HG02938 (cell line): ENCODE measurements around the gene ARHGAP33.
A peak's percentile ranks its signal among the peaks of the same experiment; 100 is the strongest.
"Not testable (repeated sequence)": the region's sequence is repeated elsewhere in the genome, so short reads cannot be mapped to it uniquely, and the experiment has no call there.

Source experiments
- ATAC-seq: cut with Tn5 transposase; IDR thresholded peaks from one replicate; pipeline ENCODE4 v1.9.1; 2021; ENCODE audit warnings: mild to moderate bottlenecking, moderate library complexity; ENCODE audit not compliant: unreplicated experiment

ARHGAP33 gene

DNA sequence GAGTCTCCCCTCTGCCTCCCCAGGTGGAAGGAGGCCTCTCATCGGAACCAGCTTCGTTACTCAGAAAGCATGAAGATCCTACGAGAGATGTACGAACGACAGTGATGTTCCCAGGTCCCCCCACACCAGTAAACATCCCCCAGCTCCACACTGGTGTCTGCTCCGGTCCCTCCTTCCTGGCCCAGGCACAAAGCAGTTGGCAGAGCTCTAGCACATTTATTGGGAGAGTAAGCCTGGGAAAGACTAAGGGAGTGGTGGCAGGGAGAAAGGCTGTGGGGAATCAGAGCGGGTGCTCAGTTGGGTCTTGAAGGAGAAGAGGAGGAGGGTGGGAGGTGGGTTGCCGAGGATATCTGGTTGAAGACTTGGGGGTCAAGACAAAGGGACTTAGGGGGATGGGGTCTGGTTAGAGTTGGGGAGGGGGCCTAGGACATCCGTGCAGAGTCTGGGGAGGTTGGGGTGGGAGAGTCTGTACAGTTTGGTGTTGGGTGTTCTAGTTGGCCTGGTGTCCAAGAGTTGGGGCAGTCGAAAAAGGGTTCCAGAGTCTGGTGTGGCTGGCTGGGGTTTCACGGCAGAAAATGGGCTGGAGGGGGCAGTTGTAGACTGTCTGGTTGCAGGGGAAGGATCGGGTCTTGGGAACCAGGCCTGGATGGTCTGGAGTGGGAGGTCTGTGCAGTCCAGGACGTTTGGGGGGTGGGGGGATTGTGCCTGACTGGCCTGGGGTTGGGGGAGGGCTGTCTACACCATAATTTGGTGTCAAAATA, 20.8 kb upstream of the ARHGAP33 start:
- no peak for ATAC-seq

DNA sequence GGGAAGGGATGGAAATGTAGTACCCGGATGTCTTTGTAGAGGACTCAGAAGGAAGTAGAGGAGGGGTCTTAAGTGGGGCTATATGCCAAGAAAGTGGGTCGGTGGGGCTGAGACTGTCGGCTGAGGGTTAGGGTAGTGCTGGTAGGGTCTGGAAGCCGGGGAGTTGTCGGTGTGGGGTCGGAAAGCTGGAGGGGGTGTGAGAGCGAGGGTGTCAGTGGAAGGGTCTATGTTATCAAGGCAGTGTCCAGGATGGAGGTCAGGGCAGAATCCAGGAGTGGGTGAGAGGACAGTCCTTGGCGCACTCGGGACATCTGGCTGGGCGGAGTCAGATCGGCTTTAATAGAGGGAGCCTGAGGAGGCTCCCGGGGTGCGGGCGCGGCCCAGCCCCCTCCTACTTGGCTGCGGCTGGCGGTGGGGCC, 20.2 kb upstream of the ARHGAP33 start:
- ATAC-seq, result no peak

DNA sequence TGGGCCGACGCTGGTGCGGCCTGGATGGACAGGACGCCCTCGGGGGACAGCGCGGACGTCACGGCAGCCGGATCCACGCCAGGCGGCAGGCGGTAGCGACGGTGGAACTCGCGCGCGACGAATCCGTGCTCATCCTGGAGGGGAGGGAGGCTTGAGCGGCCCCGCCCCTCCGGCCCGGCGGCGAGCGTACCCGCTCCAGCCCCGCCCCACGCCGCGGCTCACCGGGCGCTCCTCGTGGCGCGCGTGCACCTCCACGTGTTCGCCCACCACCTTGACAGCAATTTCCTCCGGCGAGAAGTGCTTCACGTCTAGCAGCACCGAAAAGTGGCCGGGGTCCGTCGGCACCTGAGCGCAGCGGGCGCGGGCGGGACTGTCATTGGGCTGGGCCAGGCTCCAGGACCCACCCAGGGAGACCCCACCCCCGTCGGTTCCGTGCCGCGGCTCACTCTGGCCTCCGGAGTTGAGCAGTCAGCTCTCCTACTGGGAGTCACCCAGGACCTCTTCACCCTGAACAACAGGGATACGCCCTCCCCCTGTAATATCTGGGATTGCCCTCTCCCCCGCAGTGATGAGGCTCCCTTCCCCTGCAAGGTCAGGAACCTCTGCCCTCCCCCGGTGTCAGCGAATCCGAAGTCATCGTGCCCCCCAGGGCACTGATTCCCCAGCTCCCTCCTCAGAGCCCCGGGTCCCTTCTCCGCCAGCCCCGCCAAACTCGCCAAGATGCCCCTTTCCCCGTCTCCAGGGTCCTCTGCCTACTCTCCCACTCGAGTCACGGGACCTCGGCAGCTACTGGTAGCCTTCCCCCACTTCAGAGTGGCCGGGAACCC, 19.6 kb upstream of the ARHGAP33 start:
- no peak for ATAC-seq

DNA sequence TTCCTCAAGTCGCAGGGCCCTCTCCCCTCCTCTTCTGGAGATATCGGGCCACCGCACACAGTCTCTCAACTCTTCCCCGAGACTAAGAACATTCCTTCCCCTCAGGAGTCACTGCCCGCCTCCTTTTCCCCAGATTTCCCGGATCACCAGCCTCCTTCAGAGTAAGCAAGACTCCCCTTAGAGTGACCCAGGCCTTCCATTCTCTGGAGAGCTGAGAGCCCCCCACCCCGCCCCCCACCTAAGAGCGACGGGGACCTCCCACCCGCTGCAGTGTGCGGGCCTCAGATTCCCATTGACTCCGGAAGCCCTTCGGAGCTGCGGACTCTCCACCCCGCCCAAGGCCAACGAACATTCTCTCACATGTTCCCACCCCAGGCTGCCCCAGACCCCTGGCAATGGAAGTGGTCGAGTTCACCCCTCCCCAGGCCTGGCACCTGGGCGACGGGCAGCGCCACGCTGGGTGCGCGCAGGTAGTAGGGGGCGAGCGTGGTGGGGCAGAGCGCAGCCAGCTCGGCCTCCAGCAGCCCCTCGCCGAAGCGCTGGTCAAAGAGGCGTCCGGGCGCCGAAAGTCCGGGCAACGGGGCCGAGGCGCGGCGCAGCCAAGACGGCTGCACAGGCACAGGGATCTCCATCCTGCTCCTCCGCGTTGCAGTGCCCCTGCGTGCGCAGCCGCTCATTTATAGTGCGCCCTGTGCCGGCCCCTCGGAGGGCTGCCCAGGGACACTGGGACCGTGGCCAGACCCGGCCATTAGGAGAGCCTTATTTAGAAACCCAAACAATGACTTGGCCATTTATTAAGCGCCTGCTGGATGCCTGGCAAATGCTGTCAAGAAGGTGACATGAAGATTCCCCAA, 18.8 kb upstream of the ARHGAP33 start, which contains the start of gene HSPB6:
TSS of gene HSPB6 (minus strand) at position 653 of the 854 bp plus-strand sequence. CDS start at position 632, 21 bp downstream.
- no peak for ATAC-seq

DNA sequence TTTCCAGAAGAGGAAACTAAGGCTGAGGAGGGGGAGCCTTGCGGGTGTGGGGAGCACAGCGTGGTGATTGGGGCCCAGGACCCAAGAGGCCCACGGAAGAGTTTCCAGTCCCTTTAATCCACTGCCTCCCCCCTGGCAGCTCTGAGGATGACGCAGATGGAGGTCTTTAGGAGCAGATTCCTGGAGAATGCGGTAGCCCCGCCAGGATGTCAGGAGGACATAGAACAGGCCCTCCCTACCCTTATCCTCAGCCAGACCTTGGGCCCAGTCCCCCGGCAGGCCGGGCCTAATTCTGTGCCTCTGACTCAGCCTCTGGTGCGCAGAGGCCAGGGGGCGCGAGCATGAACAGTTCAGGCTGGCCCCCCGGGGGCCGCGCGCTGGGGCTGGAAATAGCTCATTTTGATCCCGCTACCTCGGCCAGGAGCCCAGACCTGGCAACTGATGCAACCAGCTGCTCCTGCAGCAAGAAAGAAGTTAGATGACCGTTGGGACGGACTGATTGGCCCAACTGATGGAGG, 18.1 kb upstream of the ARHGAP33 start:
- no peak for ATAC-seq

DNA sequence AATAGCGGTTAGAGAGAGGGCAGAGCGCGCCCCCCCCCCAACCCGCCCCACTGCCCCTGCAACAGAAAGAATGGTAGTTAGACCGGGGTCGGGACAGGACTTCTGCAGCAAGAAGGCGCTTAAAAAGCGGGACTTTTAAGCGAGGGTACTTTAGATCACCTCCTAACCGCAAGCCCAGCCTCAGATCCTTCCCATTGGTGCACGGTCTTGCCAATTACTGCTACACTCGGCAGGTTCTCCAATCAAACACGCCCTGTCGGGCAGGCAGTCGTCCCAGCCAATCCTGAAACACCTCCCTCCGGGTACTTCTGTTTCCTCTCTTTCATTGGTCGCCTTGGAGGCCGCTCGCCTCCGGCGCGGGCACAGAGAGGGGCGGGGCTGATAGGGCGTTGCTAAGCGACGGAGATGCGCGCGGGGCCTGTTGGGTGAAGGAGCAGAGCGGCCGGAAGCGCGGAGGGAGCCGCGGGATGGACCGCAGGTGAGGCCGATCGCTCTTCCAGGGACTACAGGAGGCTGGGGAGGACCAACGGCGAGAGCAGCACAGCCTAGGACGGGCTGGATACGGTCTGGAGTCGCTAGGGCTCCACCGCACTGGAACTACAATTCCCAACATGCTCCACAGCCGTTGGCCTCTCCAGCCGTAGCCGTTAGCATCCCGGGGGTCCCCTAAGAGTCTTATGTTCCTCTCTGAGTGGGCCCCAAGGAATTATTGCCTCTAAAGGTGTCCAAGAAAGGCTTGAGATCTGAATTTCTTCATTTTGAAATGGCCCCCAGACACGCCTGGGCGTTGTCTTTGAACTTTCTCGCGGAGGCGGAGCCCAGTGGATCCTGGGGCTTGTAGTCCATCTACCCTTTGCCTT, 17.4 kb upstream of the ARHGAP33 start, which contains the start of gene PROSER3:
TSS of gene PROSER3 (plus strand) at position 428 of the 860 bp plus-strand sequence. CDS start at position 468, 40 bp downstream.
- peak; percentile 93 for ATAC-seq

DNA sequence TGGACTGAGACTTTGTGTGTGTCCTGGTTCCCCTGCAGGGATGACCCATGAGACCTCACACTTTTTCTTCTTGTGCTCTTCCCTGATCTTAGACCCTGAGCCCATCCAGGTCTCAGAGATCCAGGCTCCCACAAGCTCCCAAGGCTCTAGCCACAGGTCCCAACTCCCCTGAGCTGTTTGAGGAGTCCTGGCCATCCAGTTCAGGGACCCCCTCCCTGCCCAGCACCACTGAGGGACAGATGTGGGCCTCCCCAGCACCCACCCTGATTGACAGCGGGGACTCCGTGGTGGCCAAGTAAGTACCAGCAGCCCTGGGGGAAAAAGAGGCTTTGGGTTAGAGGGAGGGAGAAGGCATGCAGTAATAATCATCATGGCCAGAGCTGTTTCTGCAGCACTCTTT, 15.7 kb upstream of the ARHGAP33 start:
- no peak for ATAC-seq

DNA sequence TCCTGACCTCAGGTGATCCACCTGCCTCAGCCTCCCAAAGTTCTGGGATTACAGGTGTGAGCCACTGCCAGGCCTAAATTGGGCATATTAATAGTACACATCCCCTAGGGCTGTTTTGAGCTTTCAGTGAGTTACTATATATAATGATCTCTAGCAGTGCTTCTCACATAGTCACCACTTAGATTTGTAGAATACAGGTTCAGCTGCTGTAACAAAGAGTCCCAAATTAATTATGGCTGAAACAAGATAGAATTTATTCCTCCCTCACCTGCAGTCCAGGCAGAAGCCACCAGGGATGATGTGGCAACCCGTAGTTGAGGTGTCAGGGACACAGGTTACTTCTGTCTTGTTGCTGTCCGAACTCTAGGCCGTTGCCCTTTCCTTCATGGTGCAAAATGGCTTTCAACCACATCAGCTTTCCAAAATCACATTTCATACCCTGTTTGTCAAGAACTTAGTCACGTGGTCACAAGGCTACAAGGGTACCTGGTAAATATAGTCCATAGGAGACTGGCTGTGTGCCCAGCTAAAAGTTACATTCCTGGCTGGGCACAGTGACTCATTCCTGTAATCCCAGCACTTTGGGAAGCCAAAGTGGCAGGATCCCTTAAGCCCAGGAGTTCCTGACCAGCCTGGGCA, 14.5 kb upstream of the ARHGAP33 start:
- no peak for ATAC-seq

DNA sequence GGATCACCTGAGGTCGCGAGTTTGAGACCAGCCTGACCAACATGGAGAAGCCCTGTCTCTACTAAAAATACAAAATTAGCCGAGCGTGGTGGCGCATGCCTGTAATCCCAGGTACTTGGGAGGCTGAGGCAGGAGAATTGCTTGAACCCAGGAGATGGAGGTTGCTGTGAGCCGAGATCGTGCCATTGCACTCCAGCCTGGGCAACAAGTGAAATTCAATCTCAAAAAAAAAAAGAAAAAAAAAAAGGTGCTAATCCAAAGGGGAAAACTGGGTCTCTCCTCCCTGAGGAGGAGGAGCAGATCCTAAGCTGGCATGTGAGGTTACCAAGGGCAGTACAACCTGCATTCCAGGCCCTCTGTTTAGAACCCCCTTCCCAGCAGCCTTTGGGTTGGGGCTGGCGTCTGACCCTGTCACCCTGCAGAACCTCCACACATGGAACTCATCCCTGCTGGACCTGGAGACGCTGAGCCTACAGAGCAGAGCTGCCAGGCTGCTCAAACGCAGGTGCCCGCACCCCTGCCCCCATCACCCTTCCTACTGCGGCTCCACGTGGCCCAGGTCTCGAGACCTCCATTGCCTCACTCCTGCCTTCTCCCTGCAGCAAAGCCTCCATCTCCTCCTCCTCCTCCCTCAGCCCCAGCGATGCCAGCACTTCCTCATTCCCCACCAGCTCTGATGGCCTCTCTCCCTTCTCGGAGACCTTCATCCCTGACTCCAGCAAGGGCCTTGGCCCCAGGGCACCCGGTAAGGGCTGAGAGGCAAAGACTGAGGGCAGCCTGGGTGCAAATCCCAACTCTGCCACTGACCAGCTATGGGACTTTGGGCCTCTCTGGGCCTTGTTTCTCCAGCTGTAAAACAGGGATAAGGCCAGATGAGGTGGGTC, 10.7 kb upstream of the ARHGAP33 start:
- ATAC-seq, result no peak

DNA sequence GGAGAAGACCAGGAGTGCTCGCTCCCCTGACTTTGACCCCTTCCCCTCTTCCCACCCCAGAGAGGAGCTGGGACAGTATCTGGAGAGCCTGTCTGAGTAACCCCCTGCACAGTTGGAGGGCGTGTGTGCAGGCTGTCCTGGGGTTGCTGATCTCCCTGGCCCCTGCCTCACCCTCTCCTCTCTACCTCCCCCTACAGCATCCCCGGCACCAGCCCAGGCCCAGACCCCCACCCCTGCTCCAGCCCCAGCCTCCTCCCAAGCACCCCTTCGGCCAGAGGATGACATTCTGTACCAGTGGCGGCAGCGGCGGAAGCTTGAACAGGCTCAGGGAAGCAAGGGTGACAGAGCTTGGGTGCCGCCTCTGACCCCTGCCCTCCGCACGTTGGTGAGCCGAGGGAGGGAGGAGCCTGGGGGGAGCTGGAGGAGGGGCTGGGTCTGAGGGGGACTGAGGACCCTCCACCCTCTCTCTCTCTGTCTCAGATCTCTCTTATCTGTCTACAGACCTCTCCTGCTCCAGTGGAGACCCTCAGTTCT, 8.7 kb upstream of the ARHGAP33 start:
- ATAC-seq, result no peak

DNA sequence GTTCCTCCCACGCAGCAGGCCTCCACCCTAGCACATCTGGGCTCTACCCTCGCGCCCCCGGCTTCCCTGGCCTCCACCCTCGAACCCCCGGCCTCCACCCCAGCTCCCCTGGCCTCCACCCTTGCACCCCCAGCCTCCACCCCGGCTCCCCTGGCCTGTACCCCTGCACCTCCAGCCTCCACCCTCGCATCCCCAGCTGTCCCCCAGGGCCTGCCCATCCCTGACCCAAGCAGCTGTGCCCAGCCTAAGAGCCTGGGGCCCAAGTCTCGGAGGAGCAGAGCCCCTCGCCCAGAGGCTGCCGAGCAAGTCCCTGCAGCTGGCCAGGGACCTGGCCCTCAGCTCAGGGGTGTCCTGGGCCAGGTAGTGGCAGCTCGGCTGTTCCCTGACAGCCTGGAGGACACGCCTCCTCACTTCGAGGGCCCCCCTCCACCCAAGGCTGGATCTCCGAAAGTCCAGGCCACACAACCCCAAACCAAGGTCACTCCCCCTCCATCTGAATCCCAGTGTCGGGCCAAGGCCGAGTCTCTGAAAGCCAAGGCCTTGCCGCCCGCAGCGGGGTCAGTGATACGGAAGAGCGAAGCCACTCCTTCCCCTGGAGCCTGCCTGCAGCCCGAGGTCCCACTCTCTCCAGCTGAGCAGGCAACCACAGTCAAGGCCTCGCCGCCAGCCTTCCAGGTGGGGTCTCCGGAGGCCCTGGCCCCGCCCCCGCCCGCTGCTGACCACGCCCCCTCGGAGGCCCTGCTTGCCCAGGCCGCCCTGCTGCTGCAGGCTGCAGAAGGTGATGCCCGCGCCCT, 7.9 kb upstream of the ARHGAP33 start:
- ATAC-seq, result no peak

DNA sequence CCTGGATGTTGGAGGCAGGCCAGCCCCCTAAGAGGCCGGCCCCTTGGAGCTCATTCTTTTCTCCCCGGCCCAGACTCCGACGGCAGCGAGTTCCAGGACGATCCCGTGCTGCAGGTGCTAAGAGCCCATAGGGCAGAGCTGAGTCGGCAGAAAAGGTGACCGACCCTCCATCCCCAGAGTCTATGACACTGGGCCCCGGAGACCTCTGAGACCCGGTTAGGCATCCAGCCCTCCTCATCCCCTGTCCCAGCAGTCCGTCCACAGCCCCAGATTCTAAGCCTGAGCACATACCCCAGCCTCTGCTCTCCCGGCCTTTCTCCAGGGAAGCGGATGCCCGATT, 7.3 kb upstream of the ARHGAP33 start:
- no peak for ATAC-seq

DNA sequence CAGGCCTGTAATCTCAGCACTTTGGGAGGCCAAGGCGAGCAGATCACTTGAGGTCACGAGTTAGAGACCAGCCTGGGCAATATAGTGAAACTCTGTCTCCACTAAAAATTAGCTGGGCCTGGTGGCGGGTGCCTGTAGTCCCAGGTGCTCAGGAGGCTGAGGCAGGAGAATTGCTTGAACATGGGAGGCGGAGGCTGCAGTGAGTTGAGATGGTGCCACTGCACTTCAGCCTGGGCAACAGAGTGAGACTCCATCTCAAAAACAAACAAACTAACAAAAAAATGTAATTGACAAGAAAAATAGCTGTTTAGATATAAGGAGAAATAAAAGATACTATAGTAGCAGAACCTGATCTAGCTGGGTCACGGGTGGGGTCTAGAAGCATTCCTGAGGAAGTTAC, 3.0 kb upstream of the ARHGAP33 start:
- not testable (repeated sequence) for ATAC-seq

DNA sequence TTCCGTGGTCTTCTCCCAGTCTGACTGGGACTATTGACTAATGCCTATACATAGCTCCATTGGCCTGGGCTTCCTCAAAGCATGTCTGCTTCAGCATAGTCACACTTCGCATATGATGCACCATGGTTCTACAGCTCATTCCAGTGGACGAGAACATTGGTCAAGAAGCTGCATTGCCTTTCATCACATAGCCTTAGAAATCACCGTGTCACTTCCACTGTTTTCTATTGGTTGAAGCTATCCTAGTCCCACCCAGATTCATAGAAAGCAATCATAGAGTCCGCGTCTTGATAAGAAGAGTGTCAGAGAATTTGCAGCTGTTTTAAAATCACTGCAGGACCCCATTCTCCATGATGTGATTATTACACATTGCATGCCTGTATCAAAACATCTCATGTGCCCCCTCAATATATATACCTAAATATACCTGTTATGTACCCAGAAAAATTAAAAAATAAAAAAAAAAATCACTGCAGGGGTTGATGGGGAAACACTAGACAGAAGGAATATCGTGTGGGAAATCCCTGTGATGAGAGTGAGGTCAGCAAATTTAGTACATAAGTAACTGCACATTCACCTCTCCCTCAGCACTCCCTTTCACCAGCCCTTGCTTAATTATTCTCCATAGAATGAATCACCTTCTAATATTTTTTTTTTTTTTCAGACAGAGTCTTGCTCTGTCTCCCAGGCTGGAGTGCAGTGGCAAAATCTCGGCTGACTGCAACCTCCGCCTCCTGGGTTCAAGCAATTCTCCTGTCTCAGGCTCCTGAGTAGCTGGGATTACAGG, 2.2 kb upstream of the ARHGAP33 start:
- no peak for ATAC-seq

DNA sequence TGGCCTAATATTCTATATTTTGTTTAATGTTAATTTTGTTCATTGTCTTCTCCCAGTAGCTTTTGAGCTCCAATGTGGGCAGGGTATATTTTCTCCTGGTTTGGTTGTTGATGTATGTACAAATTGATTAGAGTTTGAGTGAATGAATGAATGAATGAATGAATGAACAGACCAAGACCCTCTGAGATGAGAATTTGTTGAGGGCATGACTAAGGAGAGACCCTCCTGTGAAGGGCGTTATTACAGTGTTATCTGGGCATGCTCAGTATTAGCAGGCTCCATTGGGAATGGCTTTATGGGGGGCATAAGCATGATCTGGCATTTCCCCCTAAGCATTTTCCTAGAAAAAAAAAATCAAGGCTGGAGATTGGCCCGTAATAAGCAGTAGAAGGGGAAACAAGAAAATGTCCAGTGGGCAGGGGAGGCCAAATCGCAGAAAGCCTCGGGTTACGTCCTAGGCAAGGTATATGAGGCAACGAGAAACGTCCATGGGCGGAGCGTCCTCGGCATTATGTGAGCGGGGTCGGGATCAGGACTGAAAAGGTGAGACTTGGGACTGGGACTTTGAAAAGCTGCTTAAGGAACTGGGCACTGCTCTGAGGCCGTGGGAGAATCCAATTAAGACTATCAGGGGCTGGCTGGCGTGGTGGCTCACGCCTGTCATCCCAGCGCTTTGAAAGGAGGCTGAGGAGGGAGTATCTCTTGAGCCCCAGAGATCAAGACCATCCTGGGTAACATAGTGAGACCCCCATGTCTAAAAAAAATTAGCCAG, 904 bp upstream of the ARHGAP33 start:
- no peak for ATAC-seq

DNA sequence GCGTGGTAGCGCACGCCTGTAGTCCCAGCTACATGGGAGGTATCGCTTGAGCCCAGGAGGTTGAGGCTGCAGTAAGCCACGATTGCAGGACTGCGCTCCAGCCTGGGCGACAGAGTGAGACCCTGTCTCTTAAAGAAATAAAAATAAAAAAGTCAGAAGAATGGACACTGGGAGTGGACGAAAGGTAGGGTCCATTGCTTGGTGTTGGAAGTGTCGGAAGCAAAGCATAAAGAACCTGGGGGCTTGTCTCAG, 392 bp upstream of the ARHGAP33 start:
- no peak for ATAC-seq
